ENCODE measurements around the gene CYB561D2.
A peak's percentile ranks its signal among the peaks of the same experiment; 100 is the strongest.

The CYB561D2 gene

GRCh38 chr3:50333744-50334328 is 16.8 kb upstream of the CYB561D2 start:
- peak overlapping the region; percentile 5 to 38 for H3K9ac ChIP-seq (ENCODE audit: low read depth in 1 of 2, low read length in 2 of 2)
- no peak overlapping the region for H3K4me3 ChIP-seq (ENCODE audit: low read depth in 1 of 2, low read length in 2 of 2)
- peaks cover 25 to 41% of the 10 kb centered on the region in 2 donors for H3K36me3 ChIP-seq (ENCODE audit: control insufficient read depth in 1 of 2, insufficient read depth in 2 of 2, low read length in 2 of 2)
- no peaks in the 10 kb centered on the region for H3K9me3 ChIP-seq (ENCODE audit: control insufficient read depth in 1 of 2, low read length in 2 of 2)
- H3K4me1 ChIP-seq (ENCODE audit: control insufficient read depth in 1 of 2, insufficient read depth in 2 of 2, low read length in 2 of 2): peaks cover 23 to 44% of the 10 kb centered on the region in 2 donors
- H3K27me3 ChIP-seq (ENCODE audit: control insufficient read depth in 1 of 2, insufficient read depth in 2 of 2, low read length in 2 of 2): no peaks in the 10 kb centered on the region
- H3K27ac ChIP-seq (ENCODE audit: low read depth, low read length): peak overlapping the region; percentile 26

- Histone ChIP-seq H3K27ac (ENCODE audit: low read depth, low read length) (peak overlapping the region; percentile 26), H3K4me1 (ENCODE audit: control insufficient read depth in 1 of 2, insufficient read depth in 2 of 2, low read length in 2 of 2) (peaks cover 23 to 45% of the 10 kb centered on the region in 2 donors), H3K4me3 (ENCODE audit: low read depth in 1 of 2, low read length in 2 of 2) (no peak overlapping the region)
Observed at GRCh38 chr3:50334339-50335075, 16.2 kb upstream of the CYB561D2 start.

GRCh38 chr3:50336452-50337174 is 14.0 kb upstream of the CYB561D2 start:
- peak overlapping the region; percentile 74 to 81 for H3K4me3 ChIP-seq (ENCODE audit: low read depth in 1 of 2, low read length in 2 of 2)
- H3K27me3 ChIP-seq (ENCODE audit: control insufficient read depth in 1 of 2, insufficient read depth in 2 of 2, low read length in 2 of 2): no peaks in the 10 kb centered on the region
- peak overlapping the region; percentile 98 for H3K27ac ChIP-seq (ENCODE audit: low read depth, low read length)
- H3K4me1 ChIP-seq (ENCODE audit: control insufficient read depth in 1 of 2, insufficient read depth in 2 of 2, low read length in 2 of 2): peaks cover 37 to 63% of the 10 kb centered on the region in 2 donors
- no peaks in the 10 kb centered on the region for H3K9me3 ChIP-seq (ENCODE audit: control insufficient read depth in 1 of 2, low read length in 2 of 2)
- H3K36me3 ChIP-seq (ENCODE audit: control insufficient read depth in 1 of 2, insufficient read depth in 2 of 2, low read length in 2 of 2): peaks cover 4 to 18% of the 10 kb centered on the region in 2 donors
- peak overlapping the region; percentile 88 to 95 for H3K9ac ChIP-seq (ENCODE audit: low read depth in 1 of 2, low read length in 2 of 2)

More at GRCh38 chr3:50334339-50335075, 16.2 kb upstream of the CYB561D2 start:
- no peaks in the 10 kb centered on the region for H3K27me3 ChIP-seq (ENCODE audit: control insufficient read depth in 1 of 2, insufficient read depth in 2 of 2, low read length in 2 of 2)
- peak overlapping the region; percentile 5 to 38 for H3K9ac ChIP-seq (ENCODE audit: low read depth in 1 of 2, low read length in 2 of 2)
- no peaks in the 10 kb centered on the region for H3K9me3 ChIP-seq (ENCODE audit: control insufficient read depth in 1 of 2, low read length in 2 of 2)
- H3K36me3 ChIP-seq (ENCODE audit: control insufficient read depth in 1 of 2, insufficient read depth in 2 of 2, low read length in 2 of 2): peaks cover 25 to 38% of the 10 kb centered on the region in 2 donors

- H3K27me3 ChIP-seq (ENCODE audit: control insufficient read depth in 1 of 2, insufficient read depth in 2 of 2, low read length in 2 of 2): no peaks in the 10 kb centered on the region
- H3K27ac ChIP-seq (ENCODE audit: low read depth, low read length): peak overlapping the region; percentile 98
- peaks cover 0 to 11% of the 10 kb centered on the region in 2 donors for H3K36me3 ChIP-seq (ENCODE audit: control insufficient read depth in 1 of 2, insufficient read depth in 2 of 2, low read length in 2 of 2)
- H3K4me3 ChIP-seq (ENCODE audit: low read depth in 1 of 2, low read length in 2 of 2): peak overlapping the region; percentile 74 to 81
- peaks cover 37 to 63% of the 10 kb centered on the region in 2 donors for H3K4me1 ChIP-seq (ENCODE audit: control insufficient read depth in 1 of 2, insufficient read depth in 2 of 2, low read length in 2 of 2)
- H3K9me3 ChIP-seq (ENCODE audit: control insufficient read depth in 1 of 2, low read length in 2 of 2): no peaks in the 10 kb centered on the region
- H3K9ac ChIP-seq (ENCODE audit: low read depth in 1 of 2, low read length in 2 of 2): peak overlapping the region; percentile 88 to 95
Observed at GRCh38 chr3:50337175-50337861, 13.3 kb upstream of the CYB561D2 start.

- no peaks in the 10 kb centered on the region for H3K27me3 ChIP-seq (ENCODE audit: control insufficient read depth in 1 of 2, insufficient read depth in 2 of 2, low read length in 2 of 2)
- peaks cover 0 to 4% of the 10 kb centered on the region in 2 donors for H3K36me3 ChIP-seq (ENCODE audit: control insufficient read depth in 1 of 2, insufficient read depth in 2 of 2, low read length in 2 of 2)
- peak overlapping the region; percentile 21 to 81 for H3K4me3 ChIP-seq (ENCODE audit: low read depth in 1 of 2, low read length in 2 of 2)
- peaks cover 35 to 58% of the 10 kb centered on the region in 2 donors for H3K4me1 ChIP-seq (ENCODE audit: control insufficient read depth in 1 of 2, insufficient read depth in 2 of 2, low read length in 2 of 2)
- peak overlapping the region; percentile 3 for H3K27ac ChIP-seq (ENCODE audit: low read depth, low read length)
- H3K9me3 ChIP-seq (ENCODE audit: control insufficient read depth in 1 of 2, low read length in 2 of 2): no peaks in the 10 kb centered on the region
- peak overlapping the region; percentile 67 to 95 for H3K9ac ChIP-seq (ENCODE audit: low read depth in 1 of 2, low read length in 2 of 2)
Observed at GRCh38 chr3:50338965-50339364, 11.7 kb upstream of the CYB561D2 start.

GRCh38 chr3:50339485-50340146 is 11.0 kb upstream of the CYB561D2 start:
- H3K27me3 ChIP-seq (ENCODE audit: control insufficient read depth in 1 of 2, insufficient read depth in 2 of 2, low read length in 2 of 2): no peaks in the 10 kb centered on the region
- H3K4me1 ChIP-seq (ENCODE audit: control insufficient read depth in 1 of 2, insufficient read depth in 2 of 2, low read length in 2 of 2): peaks cover 30 to 52% of the 10 kb centered on the region in 2 donors
- peaks cover 0 to under 1% of the 10 kb centered on the region in 2 donors for H3K36me3 ChIP-seq (ENCODE audit: control insufficient read depth in 1 of 2, insufficient read depth in 2 of 2, low read length in 2 of 2)
- H3K9ac ChIP-seq (ENCODE audit: low read depth in 1 of 2, low read length in 2 of 2): peak overlapping the region; percentile 69 to 77
- peak overlapping the region; percentile 75 for H3K27ac ChIP-seq (ENCODE audit: low read depth, low read length)
- peak overlapping the region; percentile 66 to 78 for H3K4me3 ChIP-seq (ENCODE audit: low read depth in 1 of 2, low read length in 2 of 2)
- H3K9me3 ChIP-seq (ENCODE audit: control insufficient read depth in 1 of 2, low read length in 2 of 2): no peaks in the 10 kb centered on the region

- H3K27ac ChIP-seq (ENCODE audit: low read depth, low read length): peak overlapping the region; percentile 75
- peaks cover 29 to 52% of the 10 kb centered on the region in 2 donors for H3K4me1 ChIP-seq (ENCODE audit: control insufficient read depth in 1 of 2, insufficient read depth in 2 of 2, low read length in 2 of 2)
- H3K36me3 ChIP-seq (ENCODE audit: control insufficient read depth in 1 of 2, insufficient read depth in 2 of 2, low read length in 2 of 2): no peaks in the 10 kb centered on the region
- H3K4me3 ChIP-seq (ENCODE audit: low read depth in 1 of 2, low read length in 2 of 2): peak overlapping the region; percentile 66 to 78
- peak overlapping the region; percentile 69 to 77 for H3K9ac ChIP-seq (ENCODE audit: low read depth in 1 of 2, low read length in 2 of 2)
- no peaks in the 10 kb centered on the region for H3K27me3 ChIP-seq (ENCODE audit: control insufficient read depth in 1 of 2, insufficient read depth in 2 of 2, low read length in 2 of 2)
- no peaks in the 10 kb centered on the region for H3K9me3 ChIP-seq (ENCODE audit: control insufficient read depth in 1 of 2, low read length in 2 of 2)
Observed at GRCh38 chr3:50340147-50340447, 10.6 kb upstream of the CYB561D2 start.

GRCh38 chr3:50340448-50341329 is 10.0 kb upstream of the CYB561D2 start, which contains the start of gene RASSF1:
Gene RASSF1 (minus strand): TSS chr3:50340836. CDS start chr3:50340805, 31 bp downstream.
- peak within 1 kb of the TSS; percentile 66 to 78 for H3K4me3 ChIP-seq (ENCODE audit: low read depth in 1 of 2, low read length in 2 of 2)
- peak within 1 kb of the TSS; percentile 69 to 77 for H3K9ac ChIP-seq (ENCODE audit: low read depth in 1 of 2, low read length in 2 of 2)
- H3K4me1 ChIP-seq (ENCODE audit: control insufficient read depth in 1 of 2, insufficient read depth in 2 of 2, low read length in 2 of 2): peaks cover 33 to 52% of the 10 kb centered on the region in 2 donors
- no peaks in the 10 kb centered on the region for H3K27me3 ChIP-seq (ENCODE audit: control insufficient read depth in 1 of 2, insufficient read depth in 2 of 2, low read length in 2 of 2)
- no peaks in the 10 kb centered on the region for H3K9me3 ChIP-seq (ENCODE audit: control insufficient read depth in 1 of 2, low read length in 2 of 2)
- no peaks in the 10 kb centered on the region for H3K36me3 ChIP-seq (ENCODE audit: control insufficient read depth in 1 of 2, insufficient read depth in 2 of 2, low read length in 2 of 2)
- H3K27ac ChIP-seq (ENCODE audit: low read depth, low read length): peak within 1 kb of the TSS; percentile 75

- H3K27me3 ChIP-seq (ENCODE audit: control insufficient read depth in 1 of 2, insufficient read depth in 2 of 2, low read length in 2 of 2): no peaks in the 10 kb centered on the region
- H3K27ac ChIP-seq (ENCODE audit: low read depth, low read length): no peak overlapping the region
- H3K4me3 ChIP-seq (ENCODE audit: low read depth in 1 of 2, low read length in 2 of 2): peak overlapping the region; percentile 66 to 78
- H3K9me3 ChIP-seq (ENCODE audit: control insufficient read depth in 1 of 2, low read length in 2 of 2): no peaks in the 10 kb centered on the region
- H3K9ac ChIP-seq (ENCODE audit: low read depth in 1 of 2, low read length in 2 of 2): peak overlapping the region in 1 of 2 donors; percentile 69
- H3K36me3 ChIP-seq (ENCODE audit: control insufficient read depth in 1 of 2, insufficient read depth in 2 of 2, low read length in 2 of 2): no peaks in the 10 kb centered on the region
- peaks cover 29 to 46% of the 10 kb centered on the region in 2 donors for H3K4me1 ChIP-seq (ENCODE audit: control insufficient read depth in 1 of 2, insufficient read depth in 2 of 2, low read length in 2 of 2)
Observed at GRCh38 chr3:50341537-50341936, 9.1 kb upstream of the CYB561D2 start.
